Measurements from ENCODE around the gene KAZN.

Gene KAZN

GRCh38 chr1:15051882-15052528 lies 453.5 kb downstream of the KAZN start:
- Histone ChIP-seq H3K4me3 (replicated peaks; ENCODE audit: low read depth, low read length) (no peak overlapping the region), H3K27me3 (replicated peaks; ENCODE audit: control insufficient read depth, insufficient read depth, low read length) (no peaks in the 10 kb centered on the region), H3K36me3 (ENCODE audit: control insufficient read depth, insufficient read depth, low read length) (no peaks in the 10 kb centered on the region)
- no peak for TF ChIP-seq CTCF (IDR thresholded peaks at IDR 0.05; ENCODE audit: insufficient read depth, low read length, poor library complexity, severe bottlenecking)
- no peak for DNase-seq (ENCODE audit: extremely low read depth, insufficient read length)

GRCh38 chr1:15053153-15053552 lies 454.7 kb downstream of the KAZN start:
- TF ChIP-seq CTCF (IDR thresholded peaks at IDR 0.05; ENCODE audit: insufficient read depth, low read length, poor library complexity, severe bottlenecking), result no peak
- Histone ChIP-seq H3K27me3 (replicated peaks; ENCODE audit: control insufficient read depth, insufficient read depth, low read length) (no peaks in the 10 kb centered on the region), H3K36me3 (ENCODE audit: control insufficient read depth, insufficient read depth, low read length) (no peaks in the 10 kb centered on the region), H3K4me3 (replicated peaks; ENCODE audit: low read depth, low read length) (no peak overlapping the region)
- DNase-seq (ENCODE audit: extremely low read depth, insufficient read length), result no peak

- Histone ChIP-seq H3K4me3 (replicated peaks; ENCODE audit: low read depth, low read length) (no peak overlapping the region), H3K27me3 (replicated peaks; ENCODE audit: control insufficient read depth, insufficient read depth, low read length) (no peaks in the 10 kb centered on the region; the same call in 1 of the 2 replicates), H3K36me3 (ENCODE audit: control insufficient read depth, insufficient read depth, low read length) (no peaks in the 10 kb centered on the region)
- no peak for DNase-seq (ENCODE audit: extremely low read depth, insufficient read length)
- no peak for TF ChIP-seq CTCF (IDR thresholded peaks at IDR 0.05; ENCODE audit: insufficient read depth, low read length, poor library complexity, severe bottlenecking)
Observed at GRCh38 chr1:15055736-15056415, 457.4 kb downstream of the KAZN start.

- H3K36me3 ChIP-seq (ENCODE audit: control insufficient read depth, insufficient read depth, low read length), result no peaks in the 10 kb centered on the region
- TF ChIP-seq CTCF (IDR thresholded peaks at IDR 0.05; ENCODE audit: insufficient read depth, low read length, poor library complexity, severe bottlenecking), result no peak
- no peaks in the 10 kb centered on the region; the same call in 1 of the 2 replicates for H3K27me3 ChIP-seq (replicated peaks; ENCODE audit: control insufficient read depth, insufficient read depth, low read length)
- no peak for DNase-seq (ENCODE audit: extremely low read depth, insufficient read length)
- H3K4me3 ChIP-seq (replicated peaks; ENCODE audit: low read depth, low read length), result no peak overlapping the region
Observed at GRCh38 chr1:15056515-15057285, 458.2 kb downstream of the KAZN start.

GRCh38 chr1:15057834-15058233 lies 459.3 kb downstream of the KAZN start:
- H3K36me3 ChIP-seq (ENCODE audit: control insufficient read depth, insufficient read depth, low read length), result no peaks in the 10 kb centered on the region
- no peaks in the 10 kb centered on the region; the same call in 1 of the 2 replicates for H3K27me3 ChIP-seq (replicated peaks; ENCODE audit: control insufficient read depth, insufficient read depth, low read length)
- H3K4me3 ChIP-seq (replicated peaks; ENCODE audit: low read depth, low read length), result no peak overlapping the region
- DNase-seq (ENCODE audit: extremely low read depth, insufficient read length), result no peak
- no peak for TF ChIP-seq CTCF (IDR thresholded peaks at IDR 0.05; ENCODE audit: insufficient read depth, low read length, poor library complexity, severe bottlenecking)
